Cardiac muscle cell (in vitro differentiated cells and primary cell): ENCODE data around the gene NRP1. TPM values are rescaled to one million over a fixed set of nuclear protein-coding genes. Genes with fewer than 3 reads are reported as not detected.
"Not testable (repeated sequence)": the region's sequence is repeated elsewhere in the genome, so short reads cannot be mapped to it uniquely, and the experiment has no call there.

ENCODE experiments used
- DNase-seq, 2 donors: peaks; one replicate each; pipeline versions ENCODE4 v3.0.0 to v3.0.0-alpha.2; 2010 to 2017; ENCODE audit warnings: low read depth in 1 of 2, low spot score in 1 of 2
- H3K27ac ChIP-seq: fragments of 200-600 bp; sonication (generic); 2 replicates; pipeline ENCODE4 v1.5.1; 2016
- H3K27me3 ChIP-seq: fragments of 200-600 bp; sonication (generic); 2 replicates; pipeline ENCODE4 v1.6.0; 2016; ENCODE audit warnings: control low read depth
- H3K36me3 ChIP-seq: fragments of 200-600 bp; sonication (generic); 2 replicates; pipeline ENCODE4 v1.5.1; 2016; ENCODE audit warnings: control low read depth
- H3K4me1 ChIP-seq: fragments of 200-600 bp; sonication (generic); 2 replicates; pipeline ENCODE4 v1.8.1; 2017; ENCODE audit warnings: low read depth, mild to moderate bottlenecking, mixed run types
- H3K4me3 ChIP-seq: fragments of 200-600 bp; sonication (generic); 2 replicates; pipeline ENCODE4 v1.5.1; 2016; ENCODE audit warnings: mild to moderate bottlenecking
- H3K9me3 ChIP-seq: fragments of 200-600 bp; sonication (generic); 2 replicates; pipeline ENCODE4 v1.5.1; 2017; ENCODE audit warnings: low read depth, mild to moderate bottlenecking, control low read depth
- CTCF ChIP-seq: IDR thresholded peaks from 2 replicates; pipeline ENCODE4 v1.5.1; 2012; ENCODE audit warnings: low read depth, mild to moderate bottlenecking, low read length
- polyA plus RNA-seq: library from polyadenylated mRNA; unstranded; fragments of >200 nt; fragmentation: Nextera tagmentation; extraction: Ambion mirVana; gene quantifications from 2 replicates; pipeline ENCODE4 v1.2.1, GENCODE V29; 2016
- total RNA-seq: library from RNA; depleted of rRNA; stranded (reverse); fragments of >200 nt; gene quantifications from 2 replicates; pipeline ENCODE4 v1.2.3, GENCODE V29; 2016

NRP1 gene
- total and polyA plus RNA-seq, 2 experiments from 2014 or later = 145 to 327 TPM

GRCh38 chr10:33302208-33302829 is 32.1 kb downstream of the NRP1 start:
- Histone ChIP-seq H3K27ac (no peak overlapping the region), H3K27me3 (no peaks in the 10 kb centered on the region), H3K4me1 (peaks cover 29% of the 10 kb centered on the region), H3K4me3 (no peak overlapping the region), H3K36me3 (peaks cover 12% of the 10 kb centered on the region), H3K9me3 (no peaks in the 10 kb centered on the region)
- TF ChIP-seq CTCF = no peak
- DNase-seq = peak in 1 of 2 donors; percentile 24

GRCh38 chr10:33301097-33301789 is 33.2 kb downstream of the NRP1 start:
- peaks cover 29% of the 10 kb centered on the region for H3K4me1 ChIP-seq

DNA sequence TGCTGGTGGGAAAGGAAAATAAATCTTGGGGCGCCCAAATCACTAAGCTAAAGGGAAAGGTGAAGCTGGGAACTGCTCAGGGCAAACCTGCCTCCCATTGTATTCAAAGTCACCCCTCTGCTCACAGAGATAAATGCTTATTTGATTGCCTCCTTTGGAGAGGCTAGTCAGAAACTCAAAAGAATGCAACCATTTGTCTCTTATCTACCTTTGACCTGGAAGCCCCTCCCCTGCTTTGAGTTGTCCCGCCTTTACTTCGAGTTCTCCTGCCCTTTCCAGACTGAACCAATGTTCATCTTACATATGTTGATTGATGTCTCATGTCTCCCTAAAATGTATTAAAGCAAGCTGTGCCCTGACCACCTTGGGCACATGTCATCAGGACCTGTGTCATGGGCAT is 33.9 kb downstream of the NRP1 start:
- DNase-seq, H3K27me3 ChIP-seq, H3K9me3 ChIP-seq, H3K4me3 ChIP-seq: not testable (repeated sequence)
- Histone ChIP-seq H3K27ac (peak overlapping the region; percentile 20), H3K4me1 (peaks cover 29% of the 10 kb centered on the region), H3K36me3 (peaks cover 12% of the 10 kb centered on the region)

More at GRCh38 chr10:33301097-33301789, 33.2 kb downstream of the NRP1 start:
- H3K36me3 ChIP-seq = peaks cover 12% of the 10 kb centered on the region
- no peak for DNase-seq
- no peaks in the 10 kb centered on the region for H3K9me3 ChIP-seq
- no peak overlapping the region for H3K27ac ChIP-seq
- no peak for TF ChIP-seq CTCF
- no peaks in the 10 kb centered on the region for H3K27me3 ChIP-seq
- H3K4me3 ChIP-seq = no peak overlapping the region

- Histone ChIP-seq H3K9me3 (no peaks in the 10 kb centered on the region), H3K4me1 (peaks cover 29% of the 10 kb centered on the region), H3K36me3 (peaks cover 11% of the 10 kb centered on the region), H3K27me3 (no peaks in the 10 kb centered on the region), H3K27ac (peak overlapping the region; percentile 20), H3K4me3 (no peak overlapping the region)
- DNase-seq = peak in 1 of 2 donors; percentile 22
- TF ChIP-seq CTCF = no peak
These were observed 35.6 kb downstream of the NRP1 start for GRCh38 chr10:33298893-33299292.

GRCh38 chr10:33298110-33298509 is 36.4 kb downstream of the NRP1 start:
- no peak for TF ChIP-seq CTCF
- peaks cover 14% of the 10 kb centered on the region for H3K36me3 ChIP-seq

GRCh38 chr10:33295851-33296250 is 38.6 kb downstream of the NRP1 start:
- Histone ChIP-seq H3K36me3 (peaks cover 13% of the 10 kb centered on the region), H3K27ac (peak overlapping the region; percentile 50), H3K4me1 (peaks cover 23% of the 10 kb centered on the region), H3K27me3 (no peaks in the 10 kb centered on the region), H3K4me3 (no peak overlapping the region), H3K9me3 (no peaks in the 10 kb centered on the region)
- no peak for DNase-seq
- TF ChIP-seq CTCF = no peak

More at GRCh38 chr10:33298110-33298509, 36.4 kb downstream of the NRP1 start:
- H3K4me1 ChIP-seq = peaks cover 29% of the 10 kb centered on the region
- H3K27ac ChIP-seq = peak overlapping the region; percentile 20
- DNase-seq = no peak
- no peaks in the 10 kb centered on the region for H3K9me3 ChIP-seq
- H3K27me3 ChIP-seq = no peaks in the 10 kb centered on the region
- H3K4me3 ChIP-seq = no peak overlapping the region
